Activated CD4-positive, alpha-beta T cell treated with anti-CD3 and anti-CD28 coated beads, Interleukin-2, amount 10 ng/mL, durations not matched to agents 7 days and 5 days (primary cell): ENCODE measurements around the gene GOLGA8B. TPM values are rescaled to one million over a fixed set of nuclear protein-coding genes. Genes with fewer than 3 reads are reported as not detected.

Experiments
- CTCF ChIA-PET: fragments of 350-600 bp; sonication (Branson Sonifier 250); formaldehyde crosslinking; loops from one replicate; lab custom pipeline; 2021; ENCODE audit warnings: antibody characterized with exemption; lab: Charles Lee
- POLR2A ChIA-PET: fragments of 350-600 bp; sonication (Branson Sonifier 250); formaldehyde crosslinking; loops from one replicate; lab custom pipeline; 2021; ENCODE audit warnings: antibody characterized with exemption; lab: Charles Lee
- DNase-seq: peaks from one replicate; pipeline ENCODE4 v3.0.0-alpha.2; 2020
- H3K27ac Mint-ChIP-seq: one replicate; pipeline ENCODE4 v1.8.0; 2021; ENCODE audit warnings: mild to moderate bottlenecking, moderate library complexity, mixed read lengths
- H3K27me3 Mint-ChIP-seq: one replicate; pipeline ENCODE4 v1.8.0; 2021; ENCODE audit warnings: mixed read lengths
- H3K36me3 Mint-ChIP-seq: one replicate; pipeline ENCODE4 v1.8.0; 2021; ENCODE audit warnings: low read depth, mixed read lengths
- H3K4me1 Mint-ChIP-seq: one replicate; pipeline ENCODE4 v1.8.0; 2021; ENCODE audit warnings: mixed read lengths
- H3K4me3 Mint-ChIP-seq: one replicate; pipeline ENCODE4 v1.8.0; 2021; ENCODE audit warnings: mild to moderate bottlenecking, moderate library complexity, mixed read lengths
- H3K9me3 Mint-ChIP-seq: one replicate; pipeline ENCODE4 v1.8.0; 2021; ENCODE audit warnings: mixed read lengths
- total RNA-seq, 2 experiments: library from RNA; stranded (reverse); gene quantifications; one replicate each; pipeline ENCODE4 v1.2.3, GENCODE V29; 2021

Gene GOLGA8B
- total RNA-seq, 2 experiments from 2014 or later = 111 to 130 TPM

- Mint-ChIP-seq H3K9me3 (no peaks in the 10 kb centered on the region), H3K4me1 (peaks cover 14% of the 10 kb centered on the region), H3K36me3 (no peaks in the 10 kb centered on the region), H3K27ac (no peak overlapping the region), H3K27me3 (peaks cover 58% of the 10 kb centered on the region), H3K4me3 (no peak overlapping the region)
- CTCF ChIA-PET = interaction anchor here (0.9 kb wide), 1 partner anchor 16 kb away, joined by 3 read pairs; no protein-coding TSS in a partner anchor
- no peak for DNase-seq
- POLR2A ChIA-PET = no interaction called here
These were observed 26.9 kb upstream of the GOLGA8B start for GRCh38 chr15:34610354-34610753.

- DNase-seq = peak; percentile 28
- H3K4me1 Mint-ChIP-seq = peaks cover 14% of the 10 kb centered on the region
- no peaks in the 10 kb centered on the region for H3K36me3 Mint-ChIP-seq
- H3K27ac Mint-ChIP-seq = peak overlapping the region; percentile 65
- POLR2A ChIA-PET = no interaction called here
- H3K9me3 Mint-ChIP-seq = no peaks in the 10 kb centered on the region
- H3K27me3 Mint-ChIP-seq = peaks cover 57% of the 10 kb centered on the region
- no peak overlapping the region for H3K4me3 Mint-ChIP-seq
- CTCF ChIA-PET = interaction anchor here (0.9 kb wide), 1 partner anchor 17 kb away, joined by 3 read pairs; no protein-coding TSS in a partner anchor
These were observed 25.9 kb upstream of the GOLGA8B start for GRCh38 chr15:34609102-34610057.

- peaks cover 62% of the 10 kb centered on the region for H3K27me3 Mint-ChIP-seq
- H3K4me1 Mint-ChIP-seq = peaks cover 14% of the 10 kb centered on the region
- DNase-seq = no peak
- H3K9me3 Mint-ChIP-seq = no peaks in the 10 kb centered on the region
- no peak overlapping the region for H3K27ac Mint-ChIP-seq
- H3K4me3 Mint-ChIP-seq = no peak overlapping the region
- ChIA-PET POLR2A (no interaction called here), CTCF (no interaction called here)
- no peaks in the 10 kb centered on the region for H3K36me3 Mint-ChIP-seq
These were observed 25.1 kb upstream of the GOLGA8B start for GRCh38 chr15:34608517-34608916.

- ChIA-PET CTCF (no interaction called here), POLR2A (no interaction called here)
- Mint-ChIP-seq H3K27ac (no peak overlapping the region), H3K9me3 (no peaks in the 10 kb centered on the region), H3K4me1 (peaks cover 14% of the 10 kb centered on the region), H3K4me3 (no peak overlapping the region), H3K36me3 (no peaks in the 10 kb centered on the region), H3K27me3 (peaks cover 62% of the 10 kb centered on the region)
- DNase-seq = no peak
These were observed 24.4 kb upstream of the GOLGA8B start for GRCh38 chr15:34607832-34608231.

- ChIA-PET CTCF (no interaction called here), POLR2A (no interaction called here)
- Mint-ChIP-seq H3K27me3 (peaks cover 59% of the 10 kb centered on the region), H3K4me1 (peaks cover 14% of the 10 kb centered on the region), H3K36me3 (no peaks in the 10 kb centered on the region), H3K4me3 (no peak overlapping the region), H3K9me3 (no peaks in the 10 kb centered on the region), H3K27ac (no peak overlapping the region)
- DNase-seq = no peak
These were observed 23.1 kb upstream of the GOLGA8B start for GRCh38 chr15:34606545-34606944.

- POLR2A ChIA-PET = no interaction called here
- no peak for DNase-seq
- H3K9me3 Mint-ChIP-seq = no peaks in the 10 kb centered on the region
- peaks cover 14% of the 10 kb centered on the region for H3K4me1 Mint-ChIP-seq
- no peak overlapping the region for H3K27ac Mint-ChIP-seq
- CTCF ChIA-PET = no interaction called here
- H3K36me3 Mint-ChIP-seq = no peaks in the 10 kb centered on the region
- peaks cover 57% of the 10 kb centered on the region for H3K27me3 Mint-ChIP-seq
- no peak overlapping the region for H3K4me3 Mint-ChIP-seq
These were observed 22.7 kb upstream of the GOLGA8B start for GRCh38 chr15:34606131-34606530.

- no peak for DNase-seq
- Mint-ChIP-seq H3K36me3 (no peaks in the 10 kb centered on the region), H3K9me3 (no peaks in the 10 kb centered on the region), H3K27ac (no peak overlapping the region), H3K4me3 (no peak overlapping the region), H3K27me3 (peaks cover 65% of the 10 kb centered on the region), H3K4me1 (no peaks in the 10 kb centered on the region)
- ChIA-PET CTCF (no interaction called here), POLR2A (no interaction called here)
These were observed 19.6 kb upstream of the GOLGA8B start for GRCh38 chr15:34603095-34603494.

- Mint-ChIP-seq H3K36me3 (no peaks in the 10 kb centered on the region), H3K27ac (no peak overlapping the region), H3K4me1 (no peaks in the 10 kb centered on the region), H3K27me3 (peaks cover 56% of the 10 kb centered on the region), H3K4me3 (no peak overlapping the region), H3K9me3 (no peaks in the 10 kb centered on the region)
- ChIA-PET CTCF (no interaction called here), POLR2A (no interaction called here)
- no peak for DNase-seq
These were observed 17.5 kb upstream of the GOLGA8B start for GRCh38 chr15:34600923-34601322.

GRCh38 chr15:34598799-34599585 is 15.5 kb upstream of the GOLGA8B start:
- CTCF ChIA-PET = interaction anchor here (0.6 to 0.7 kb wide), 2 partner anchors 16 to 514 kb away, joined by 3 read pairs; partner anchors contain the start of gene GOLGA8B
- Mint-ChIP-seq H3K27ac (no peak overlapping the region), H3K4me3 (no peak overlapping the region), H3K36me3 (no peaks in the 10 kb centered on the region), H3K4me1 (no peaks in the 10 kb centered on the region), H3K27me3 (peaks cover 47% of the 10 kb centered on the region), H3K9me3 (no peaks in the 10 kb centered on the region)
- POLR2A ChIA-PET = no interaction called here
- DNase-seq = no peak

- CTCF ChIA-PET = no interaction called here
- Mint-ChIP-seq H3K27ac (no peak overlapping the region), H3K36me3 (no peaks in the 10 kb centered on the region), H3K4me1 (no peaks in the 10 kb centered on the region), H3K4me3 (no peak overlapping the region), H3K9me3 (no peaks in the 10 kb centered on the region), H3K27me3 (peaks cover 39% of the 10 kb centered on the region)
- POLR2A ChIA-PET = no interaction called here
- no peak for DNase-seq
These were observed 13.9 kb upstream of the GOLGA8B start for GRCh38 chr15:34597316-34597715.

- Mint-ChIP-seq H3K27ac (no peak overlapping the region), H3K4me3 (no peak overlapping the region), H3K27me3 (peaks cover 32% of the 10 kb centered on the region), H3K36me3 (no peaks in the 10 kb centered on the region), H3K9me3 (no peaks in the 10 kb centered on the region), H3K4me1 (no peaks in the 10 kb centered on the region)
- no peak for DNase-seq
- CTCF ChIA-PET = no interaction called here
- POLR2A ChIA-PET = no interaction called here
These were observed 10.9 kb upstream of the GOLGA8B start for GRCh38 chr15:34594361-34594760.

GRCh38 chr15:34591306-34591705 is 7.9 kb upstream of the GOLGA8B start:
- peaks cover 6% of the 10 kb centered on the region for H3K4me1 Mint-ChIP-seq
- peaks cover 24% of the 10 kb centered on the region for H3K27me3 Mint-ChIP-seq
- no peak for DNase-seq
- no peak overlapping the region for H3K4me3 Mint-ChIP-seq
- no peak overlapping the region for H3K27ac Mint-ChIP-seq
- no peaks in the 10 kb centered on the region for H3K9me3 Mint-ChIP-seq
- H3K36me3 Mint-ChIP-seq = no peaks in the 10 kb centered on the region
- CTCF ChIA-PET = no interaction called here
- POLR2A ChIA-PET = interaction anchor here (0.6 kb wide), 1 partner anchor 649 kb away, joined by 3 read pairs; no protein-coding TSS in a partner anchor
